H9 (cell line): ENCODE results near the gene CDKL5. TPM values are rescaled to one million over a fixed set of nuclear protein-coding genes. Genes with fewer than 3 reads are reported as not detected.

ENCODE experiments used
- DNase-seq: peaks from one replicate; pipeline ENCODE4 v3.0.0-alpha.2; 2017
- H2AFZ ChIP-seq: one replicate; pipeline ENCODE4 v1.6.1; 2013; ENCODE audit warnings: mild to moderate bottlenecking, low read length, control low read depth, moderate library complexity
- H2AK5ac ChIP-seq: 2 replicates; pipeline ENCODE4 v1.6.1; 2013; ENCODE audit warnings: low read length, control low read depth, mixed read lengths; ENCODE audit not compliant: insufficient read length
- H2BK120ac ChIP-seq: one replicate; pipeline ENCODE4 v1.6.1; 2013; ENCODE audit warnings: low read depth, mild to moderate bottlenecking, low read length, control low read depth, inconsistent platforms; ENCODE audit not compliant: poor library complexity, severe bottlenecking
- H2BK12ac ChIP-seq: 2 replicates; pipeline ENCODE4 v1.6.1; 2013; ENCODE audit warnings: low read length, control low read depth, mixed read lengths, low read depth; ENCODE audit not compliant: insufficient read length
- H2BK15ac ChIP-seq: 2 replicates; pipeline ENCODE4 v1.6.1; 2013; ENCODE audit warnings: low read depth, low read length, control low read depth
- H2BK20ac ChIP-seq: one replicate; pipeline ENCODE4 v1.6.1; 2013; ENCODE audit warnings: low read depth, mild to moderate bottlenecking, low read length, control low read depth, inconsistent platforms; ENCODE audit not compliant: poor library complexity, severe bottlenecking
- H2BK5ac ChIP-seq: 2 replicates; pipeline ENCODE4 v1.6.1; 2013; ENCODE audit warnings: low read length, control low read depth, mixed read lengths; ENCODE audit not compliant: insufficient read length
- H3K14ac ChIP-seq: 2 replicates; pipeline ENCODE4 v1.6.1; 2013; ENCODE audit warnings: low read length, control low read depth; ENCODE audit not compliant: insufficient read depth
- H3K18ac ChIP-seq: 2 replicates; pipeline ENCODE4 v1.6.1; 2013; ENCODE audit warnings: low read depth, mild to moderate bottlenecking, mixed read lengths, low read length, control low read depth; ENCODE audit not compliant: insufficient read length
- H3K23ac ChIP-seq: 2 replicates; pipeline ENCODE4 v1.6.1; 2013; ENCODE audit warnings: low read length, control low read depth, mixed read lengths, low read depth; ENCODE audit not compliant: insufficient read length
- H3K23me2 ChIP-seq: 2 replicates; pipeline ENCODE4 v1.6.1; 2013; ENCODE audit warnings: low read depth, mild to moderate bottlenecking, mixed read lengths, low read length, control low read depth; ENCODE audit not compliant: insufficient read length, poor library complexity, severe bottlenecking
- H3K27ac ChIP-seq: 2 replicates; pipeline ENCODE4 v1.5.1; 2013; ENCODE audit warnings: low read length, control low read depth, mixed read lengths, low read depth; ENCODE audit not compliant: insufficient read length
- H3K27me3 ChIP-seq: 2 replicates; pipeline ENCODE4 v1.6.1; 2013; ENCODE audit warnings: low read length, control low read depth, inconsistent platforms; ENCODE audit not compliant: insufficient read depth
- H3K4ac ChIP-seq: 2 replicates; pipeline ENCODE4 v1.6.1; 2013; ENCODE audit warnings: low read depth, mild to moderate bottlenecking, control low read depth, inconsistent platforms, low read length, moderate library complexity
- H3K4me1 ChIP-seq: 2 replicates; pipeline ENCODE4 v1.6.1; 2013; ENCODE audit warnings: low read length, control low read depth, inconsistent platforms; ENCODE audit not compliant: insufficient read depth
- H3K4me2 ChIP-seq: 2 replicates; pipeline ENCODE4 v1.6.1; 2013; ENCODE audit warnings: low read length, control low read depth, mixed read lengths; ENCODE audit not compliant: insufficient read length, insufficient read depth
- H3K56ac ChIP-seq: 2 replicates; pipeline ENCODE4 v1.6.1; 2013; ENCODE audit warnings: low read depth, mild to moderate bottlenecking, mixed read lengths, low read length, control low read depth; ENCODE audit not compliant: insufficient read length
- H3K79me1 ChIP-seq: 2 replicates; pipeline ENCODE4 v1.6.1; 2013; ENCODE audit warnings: low read depth, mild to moderate bottlenecking, moderate library complexity, low read length, control low read depth, inconsistent platforms; ENCODE audit not compliant: insufficient read depth, poor library complexity, severe bottlenecking
- H3K79me2 ChIP-seq: 2 replicates; pipeline ENCODE4 v1.6.1; 2013; ENCODE audit warnings: low read length, control low read depth, inconsistent platforms; ENCODE audit not compliant: insufficient read depth
- H3K9ac ChIP-seq: 2 replicates; pipeline ENCODE4 v1.6.1; 2013; ENCODE audit warnings: low read length, control low read depth, mixed read lengths; ENCODE audit not compliant: insufficient read length; ENCODE audit errors: extremely low read depth
- H3K9me3 ChIP-seq: one replicate; pipeline ENCODE4 v1.6.1; 2013; ENCODE audit warnings: low read depth, low read length, inconsistent platforms; ENCODE audit not compliant: control insufficient read depth
- H3T11ph ChIP-seq: one replicate; pipeline ENCODE4 v1.6.1; 2013; ENCODE audit warnings: mild to moderate bottlenecking, low read length, control low read depth, inconsistent platforms
- H4K20me1 ChIP-seq: one replicate; pipeline ENCODE4 v1.6.1; 2013; ENCODE audit not compliant: control insufficient read depth, insufficient read length, insufficient read depth
- H4K5ac ChIP-seq: 2 replicates; pipeline ENCODE4 v1.6.1; 2013; ENCODE audit warnings: low read depth, mild to moderate bottlenecking, mixed read lengths, low read length, control low read depth; ENCODE audit not compliant: insufficient read length
- H4K8ac ChIP-seq: replicated peaks from 2 replicates; pipeline ENCODE4 v1.6.1; 2013; ENCODE audit warnings: low read length, control low read depth, mixed read lengths, low read depth; ENCODE audit not compliant: insufficient read length
- H4K91ac ChIP-seq: 2 replicates; pipeline ENCODE4 v1.6.1; 2013; ENCODE audit warnings: low read depth, mild to moderate bottlenecking, moderate library complexity, mixed read lengths, low read length, control low read depth; ENCODE audit not compliant: insufficient read length
- H3K27ac Mint-ChIP-seq, 3 experiments: 2 replicates in 2 of 3; 3 replicates in 1 of 3; pipeline ENCODE4 v1.8.0; 2020 to 2021; ENCODE audit warnings: mixed read lengths in 3 of 3, mild to moderate bottlenecking in 1 of 3, moderate library complexity in 1 of 3
- H3K27me3 Mint-ChIP-seq: 2 replicates; pipeline ENCODE4 v1.8.0; 2021; ENCODE audit warnings: low read depth, mild to moderate bottlenecking, moderate library complexity, mixed read lengths
- H3K36me3 Mint-ChIP-seq, 3 experiments: 2 replicates in 2 of 3; 3 replicates in 1 of 3; pipeline ENCODE4 v1.8.0; 2020 to 2021; ENCODE audit warnings: low read depth in 3 of 3, mixed read lengths in 3 of 3; ENCODE audit not compliant: insufficient read depth in 1 of 3
- H3K4me1 Mint-ChIP-seq, 2 experiments: 2 replicates each; pipeline ENCODE4 v1.8.0; 2020; ENCODE audit warnings: mixed read lengths in 2 of 2
- H3K4me3 Mint-ChIP-seq, 2 experiments: 2 replicates in 1 of 2; 3 replicates in 1 of 2; pipeline ENCODE4 v1.8.0; 2020 to 2021; ENCODE audit warnings: mild to moderate bottlenecking in 2 of 2, mixed read lengths in 2 of 2, moderate library complexity in 1 of 2
- H3K9me3 Mint-ChIP-seq, 2 experiments: 2 replicates in 1 of 2; 3 replicates in 1 of 2; pipeline ENCODE4 v1.8.0; 2020; ENCODE audit warnings: mild to moderate bottlenecking in 2 of 2, mixed read lengths in 2 of 2, moderate library complexity in 1 of 2
- CTCF ChIP-seq: fragments of 200-600 bp; sonication (generic); conservative IDR thresholded peaks from 3 replicates; pipeline ENCODE4 v1.8.0; 2021; ENCODE audit warnings: antibody characterized with exemption, mild to moderate bottlenecking
- WGBS: extraction: QIAGEN DNeasy Blood & Tissue Kit; methylation state at CpG from one replicate; pipeline ENCODE4 v1.1.7; 2013; ENCODE audit warnings: missing lambda C conversion rate, low lambda C conversion rate, mixed read lengths; ENCODE audit not compliant: insufficient read length; ENCODE audit errors: extremely low coverage; 5-methylcytosine and 5-hydroxymethylcytosine counted together
- total RNA-seq: library from RNA; stranded (reverse); gene quantifications from 2 replicates; pipeline ENCODE4 v1.2.1, GENCODE V29; 2021

Gene CDKL5
- total RNA-seq, 1 experiment from 2014 or later = 19.5 TPM

DNA sequence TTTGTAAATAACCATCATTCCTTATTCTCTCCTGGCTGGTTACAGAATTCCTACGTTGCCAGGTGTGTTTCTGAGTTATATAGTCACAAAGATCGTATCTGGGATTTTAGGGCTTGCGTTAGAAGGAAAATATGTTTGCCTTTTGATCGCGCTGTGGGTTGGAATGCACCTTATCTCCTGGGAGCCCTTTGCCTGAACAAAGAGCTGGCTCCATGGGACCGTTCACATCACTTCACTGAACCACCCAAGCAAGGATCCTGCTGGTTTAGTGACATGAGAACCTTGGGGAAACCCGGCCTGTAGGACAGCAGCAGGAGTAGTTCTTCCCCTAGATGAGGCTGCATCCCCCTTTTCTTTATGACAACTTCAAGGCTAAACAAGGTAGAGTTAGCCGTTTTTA lies 194.9 kb downstream of the CDKL5 start:
- H3K27me3 Mint-ChIP-seq = no peaks in the 10 kb centered on the region
- Histone ChIP-seq H3K79me2 (no peaks in the 10 kb centered on the region), H4K20me1 (no peaks in the 10 kb centered on the region), H2AK5ac (no peak overlapping the region), H4K91ac (no peak overlapping the region), H3T11ph (no peak overlapping the region), H3K9ac (no peak overlapping the region), H3K27me3 (no peaks in the 10 kb centered on the region), H2AFZ (no peak overlapping the region), H3K27ac (no peak overlapping the region), H4K5ac (no peak overlapping the region), H3K4me2 (no peak overlapping the region), H3K23me2 (no peaks in the 10 kb centered on the region), H3K9me3 (peaks cover 30% of the 10 kb centered on the region), H3K18ac (no peak overlapping the region), H3K79me1 (no peaks in the 10 kb centered on the region), H2BK5ac (no peak overlapping the region), H2BK120ac (no peak overlapping the region), H2BK20ac (no peak overlapping the region), H2BK15ac (no peak overlapping the region), H3K4ac (no peak overlapping the region), H4K8ac (no peak overlapping the region), H2BK12ac (no peak overlapping the region), H3K23ac (no peak overlapping the region), H3K4me1 (no peaks in the 10 kb centered on the region), H3K14ac (no peak overlapping the region), H3K56ac (no peak overlapping the region)
- no peak for DNase-seq
- peaks cover 4 to 25% (median 25%) of the 10 kb centered on the region in 3 experiments; a peak in 6 of 7 replicates for H3K36me3 Mint-ChIP-seq
- H3K27ac Mint-ChIP-seq = no peak overlapping the region
- H3K4me3 Mint-ChIP-seq = no peak overlapping the region
- peaks cover 6% of the 10 kb centered on the region in 2 experiments; a peak in 2 of 4 replicates for H3K4me1 Mint-ChIP-seq
- peaks cover 45 to 46% of the 10 kb centered on the region in 2 experiments for H3K9me3 Mint-ChIP-seq
- TF ChIP-seq CTCF = no peak
- no CpG with 5 or more reads among the region's 8 CpGs for WGBS
